Gastrocnemius medialis (tissue), 4 donors: ENCODE measurements around the gene MYO16. TPM values are rescaled to one million over a fixed set of nuclear protein-coding genes. Genes with fewer than 3 reads are reported as not detected.

Experiments used
- ATAC-seq, 2 donors: fragments of 150-250 bp; one replicate each; pipeline ENCODE4 v1.9.1; 2016
- DNase-seq, 2 donors: peaks; one replicate each; pipeline ENCODE4 v3.0.0-alpha.2; 2019
- H3K27ac ChIP-seq, 4 donors: fragments of 200-600 bp; sonication (generic); 1 replicate in 1 of 4; 2 replicates in 3 of 4; pipeline ENCODE4 v1.5.1; 2016 to 2018; ENCODE audit warnings: mild to moderate bottlenecking in 2 of 4, moderate library complexity in 1 of 4
- H3K27me3 ChIP-seq, 3 donors: fragments of 200-600 bp; sonication (generic) in 2 of 3; 1 replicate in 1 of 3; 2 replicates in 2 of 3; pipeline versions ENCODE4 v1.5.1 to v1.6.0; 2016 to 2019; ENCODE audit warnings: mild to moderate bottlenecking in 1 of 3, moderate library complexity in 1 of 3
- H3K36me3 ChIP-seq, 2 donors: fragments of 200-600 bp; sonication (generic) in 1 of 2; one replicate each; pipeline ENCODE4 v1.5.1; 2017 to 2018
- H3K4me1 ChIP-seq, 2 donors: fragments of 200-600 bp; sonication (generic) in 1 of 2; one replicate each; pipeline ENCODE4 v1.5.1; 2016 to 2017; ENCODE audit warnings: mild to moderate bottlenecking in 2 of 2
- H3K4me3 ChIP-seq, 4 donors: fragments of 200-600 bp; sonication (generic) in 3 of 4; 1 replicate in 1 of 4; 2 replicates in 3 of 4; pipeline ENCODE4 v1.5.1; 2016 to 2019; ENCODE audit warnings: mild to moderate bottlenecking in 2 of 4
- H3K9me3 ChIP-seq, 3 donors: fragments of 200-600 bp; sonication (generic) in 2 of 3; 1 replicate in 1 of 3; 2 replicates in 2 of 3; pipeline ENCODE4 v1.5.1; 2016 to 2019
- CTCF ChIP-seq, 5 experiments: fragments of 450-650 bp in 3 of 5; fragments of 200-600 bp in 2 of 5; sonication (generic) in 2 of 5; IDR thresholded peaks in 4 of 5; conservative IDR thresholded peaks in 1 of 5; 1 replicate in 4 of 5; 2 replicates in 1 of 5; pipeline ENCODE4 v1.5.1; 2016 to 2019; ENCODE audit warnings: antibody characterized with exemption in 5 of 5, mild to moderate bottlenecking in 3 of 5, moderate library complexity in 3 of 5
- POLR2A ChIP-seq, 2 donors: fragments of 450-650 bp; IDR thresholded peaks; one replicate each; pipeline ENCODE4 v1.6.1; 2017; ENCODE audit warnings: antibody characterized with exemption in 2 of 2, mild to moderate bottlenecking in 2 of 2, moderate library complexity in 2 of 2
- in situ Hi-C, 4 donors: fragments of 200-750 bp; cut with MboI; loops; one replicate each; pipeline versions ENCODE4 v1.15.0 to v1.8.0; 2017; ENCODE audit warnings: low sequenced_read_pairs in 4 of 4
- intact Hi-C: fragments of 100-400 bp; cut with DNase I; formaldehyde crosslinking; loops from one replicate; pipeline ENCODE4 v1.15.1; 2023; ENCODE audit warnings: low total_unique reads
- total RNA-seq, 4 donors: library from RNA; depleted of rRNA; stranded (reverse); fragments of >200 nt; gene quantifications; one replicate each; pipeline versions ENCODE4 v1.1.0 to v1.2.3, GENCODE V29; 2016

The MYO16 gene
- total RNA-seq, 4 donors from 2014 or later: 0.02 TPM; not detected in 3

GRCh38 chr13:109130093-109130835, 500.9 kb downstream of the MYO16 start:
- Histone ChIP-seq H3K9me3 (no peaks in the 10 kb centered on the region), H3K27me3 (no peaks in the 10 kb centered on the region), H3K4me1 (no peaks in the 10 kb centered on the region), H3K4me3 (no peak overlapping the region), H3K36me3 (no peaks in the 10 kb centered on the region), H3K27ac (no peak overlapping the region)
- TF ChIP-seq POLR2A (IDR thresholded peaks at IDR 0.05): no peak
- no peak for TF ChIP-seq CTCF (IDR thresholded peaks at IDR 0.05 in 4 of 5, conservative IDR thresholded peaks at IDR 0.05 in 1 of 5)
- ATAC-seq: no peak
- intact Hi-C loops (no loop called here), in situ Hi-C loops (loop anchor here in 2 of 4 donors (25.0 kb wide), 1 partner anchor 982 kb away; no protein-coding TSS in a partner anchor)
- DNase-seq: no peak

GRCh38 chr13:109131698-109132257, 502.4 kb downstream of the MYO16 start:
- Histone ChIP-seq H3K27ac (no peak overlapping the region), H3K4me3 (no peak overlapping the region), H3K4me1 (no peaks in the 10 kb centered on the region), H3K36me3 (no peaks in the 10 kb centered on the region), H3K9me3 (no peaks in the 10 kb centered on the region), H3K27me3 (no peaks in the 10 kb centered on the region)
- no peak for TF ChIP-seq CTCF (IDR thresholded peaks at IDR 0.05 in 4 of 5, conservative IDR thresholded peaks at IDR 0.05 in 1 of 5)
- ATAC-seq: no peak
- intact Hi-C loops (no loop called here), in situ Hi-C loops (loop anchor here in 2 of 4 donors (25.0 kb wide), 1 partner anchor 981 kb away; no protein-coding TSS in a partner anchor)
- DNase-seq: no peak

- Histone ChIP-seq H3K27ac (no peak overlapping the region), H3K4me3 (no peak overlapping the region), H3K27me3 (peaks cover under 1 to 4% (median 3%) of the 10 kb centered on the region in 3 donors), H3K36me3 (no peaks in the 10 kb centered on the region), H3K4me1 (no peaks in the 10 kb centered on the region), H3K9me3 (no peaks in the 10 kb centered on the region)
- TF ChIP-seq CTCF (IDR thresholded peaks at IDR 0.05 in 4 of 5, conservative IDR thresholded peaks at IDR 0.05 in 1 of 5): no peak
- no peak for TF ChIP-seq POLR2A (IDR thresholded peaks at IDR 0.05)
- DNase-seq: no peak
- in situ Hi-C loops: loop anchor here in 2 of 4 donors (25.0 kb wide), 1 partner anchor 977 kb away; no protein-coding TSS in a partner anchor
- ATAC-seq: no peak
- intact Hi-C loops: no loop called here
These were observed 505.6 kb downstream of the MYO16 start for GRCh38 chr13:109135018-109135417.

- Histone ChIP-seq H3K36me3 (no peaks in the 10 kb centered on the region), H3K9me3 (no peaks in the 10 kb centered on the region), H3K27me3 (peaks cover 11 to 14% (median 12%) of the 10 kb centered on the region in 3 donors), H3K4me1 (no peaks in the 10 kb centered on the region), H3K27ac (no peak overlapping the region), H3K4me3 (no peak overlapping the region)
- ATAC-seq: no peak
- TF ChIP-seq CTCF (IDR thresholded peaks at IDR 0.05 in 4 of 5, conservative IDR thresholded peaks at IDR 0.05 in 1 of 5): no peak
- TF ChIP-seq POLR2A (IDR thresholded peaks at IDR 0.05): no peak
- intact Hi-C loops: no loop called here
- in situ Hi-C loops: loop anchor here in 2 of 4 donors (25.0 kb wide), 1 partner anchor 975 kb away; no protein-coding TSS in a partner anchor
- no peak for DNase-seq
These were observed 507.5 kb downstream of the MYO16 start for GRCh38 chr13:109136873-109137272.
